BJ (cell line): ENCODE data around the gene POC1A. TPM values are rescaled to one million over a fixed set of nuclear protein-coding genes. Genes with fewer than 3 reads are reported as not detected.

Experiments used
- CTCF ChIA-PET: fragments of 350-600 bp; formaldehyde crosslinking; extraction: SDS; loops from one replicate; lab custom pipeline; 2021; ENCODE audit warnings: antibody characterized with exemption, inconsistent platforms; lab: Yijun Ruan, JAX
- POLR2A ChIA-PET: fragments of 300-600 bp; sonication (Branson Sonifier 250); formaldehyde crosslinking; extraction: SDS; loops from one replicate; lab custom pipeline; 2021; ENCODE audit warnings: antibody characterized with exemption; lab: Charles Lee
- DNase-seq: peaks from one replicate; pipeline ENCODE4 v3.0.0-alpha.2; 2011; ENCODE audit warnings: low read depth
- H3K27me3 ChIP-seq: 2 replicates; pipeline ENCODE4 v1.6.0; 2011; ENCODE audit warnings: low read length; ENCODE audit not compliant: control insufficient read depth, insufficient read depth
- H3K36me3 ChIP-seq: 2 replicates; pipeline ENCODE4 v1.5.1; 2011; ENCODE audit warnings: low read length; ENCODE audit not compliant: control insufficient read depth, insufficient read depth
- H3K4me3 ChIP-seq: 2 replicates; pipeline ENCODE4 v1.5.1; 2011; ENCODE audit warnings: low read depth, mild to moderate bottlenecking, control low read depth, low read length
- CTCF ChIP-seq: IDR thresholded peaks from 2 replicates; pipeline ENCODE4 v1.5.1; 2011; ENCODE audit warnings: low read depth, mild to moderate bottlenecking, control low read depth, inconsistent platforms, low read length, moderate library complexity; ENCODE audit not compliant: insufficient read depth
- polyA plus RNA-seq: library from polyadenylated mRNA; depleted of rRNA; stranded (reverse); fragments of >200 nt; gene quantifications from 2 replicates; pipeline ENCODE4 v1.2.3, GENCODE V29; 2011

Gene POC1A
- polyA plus RNA-seq, 1 experiment, result 18.4 TPM

- Histone ChIP-seq H3K36me3 (no peaks in the 10 kb centered on the region), H3K27me3 (no peaks in the 10 kb centered on the region), H3K4me3 (no peak overlapping the region)
- ChIA-PET CTCF (interaction anchor here (4.4 kb wide), 1 partner anchor 104 kb away, joined by 54 read pairs; no protein-coding TSS in a partner anchor), POLR2A (no interaction called here)
- no peak for TF ChIP-seq CTCF
- no peak for DNase-seq
Observed at GRCh38 chr3:52106951-52107611, 47.1 kb downstream of the POC1A start.

- Histone ChIP-seq H3K27me3 (no peaks in the 10 kb centered on the region), H3K36me3 (no peaks in the 10 kb centered on the region), H3K4me3 (no peak overlapping the region)
- ChIA-PET POLR2A (no interaction called here), CTCF (interaction anchor here (0.8 kb wide), 1 partner anchor 27 kb away, joined by 3 read pairs; no protein-coding TSS in a partner anchor)
- no peak for TF ChIP-seq CTCF
- no peak for DNase-seq
Observed at GRCh38 chr3:52104684-52105640, 49.3 kb downstream of the POC1A start.

GRCh38 chr3:52102934-52103333, 51.3 kb downstream of the POC1A start:
- Histone ChIP-seq H3K27me3 (no peaks in the 10 kb centered on the region), H3K4me3 (no peak overlapping the region), H3K36me3 (no peaks in the 10 kb centered on the region)
- no peak for TF ChIP-seq CTCF
- POLR2A ChIA-PET, result no interaction called here
- CTCF ChIA-PET, result no interaction called here
- DNase-seq, result no peak

- Histone ChIP-seq H3K36me3 (no peaks in the 10 kb centered on the region), H3K4me3 (no peak overlapping the region), H3K27me3 (no peaks in the 10 kb centered on the region)
- POLR2A ChIA-PET, result no interaction called here
- no peak for DNase-seq
- CTCF ChIA-PET, result interaction anchor here (1.3 to 1.5 kb wide), 3 partner anchors 22 to 94 kb away, joined by 4 to 6 read pairs (median 4); no protein-coding TSS in a partner anchor
- TF ChIP-seq CTCF, result no peak
Observed at GRCh38 chr3:52099001-52099401, 55.2 kb downstream of the POC1A start.

- no peak for TF ChIP-seq CTCF
- Histone ChIP-seq H3K4me3 (no peak overlapping the region), H3K36me3 (no peaks in the 10 kb centered on the region), H3K27me3 (no peaks in the 10 kb centered on the region)
- ChIA-PET CTCF (interaction anchor here (1.3 kb wide), 1 partner anchor 93 kb away, joined by 4 read pairs; no protein-coding TSS in a partner anchor), POLR2A (no interaction called here)
- no peak for DNase-seq
Observed at GRCh38 chr3:52097851-52098507, 56.2 kb downstream of the POC1A start.
